Thyroid gland (tissue), 4 donors: ENCODE results near the gene FGFR4. TPM values are rescaled to one million over a fixed set of nuclear protein-coding genes. Genes with fewer than 3 reads are reported as not detected.
"Not testable (repeated sequence)": the region's sequence is repeated elsewhere in the genome, so short reads cannot be mapped to it uniquely, and the experiment has no call there.

Source experiments
- DNase-seq, 2 donors: peaks; one replicate each; pipeline ENCODE4 v3.0.0-alpha.2; 2019
- H3K27ac ChIP-seq, 3 donors: fragments of 200-600 bp; sonication (generic); 1 replicate in 2 of 3; 2 replicates in 1 of 3; pipeline ENCODE4 v1.5.1; 2016 to 2019; ENCODE audit warnings: mild to moderate bottlenecking in 1 of 3, moderate library complexity in 1 of 3
- H3K27me3 ChIP-seq: fragments of 200-600 bp; sonication (generic); one replicate; pipeline ENCODE4 v1.5.1; 2019
- H3K36me3 ChIP-seq, 2 donors: fragments of 200-600 bp; sonication (generic); one replicate each; pipeline ENCODE4 v1.5.1; 2016 to 2019
- H3K4me1 ChIP-seq, 2 donors: fragments of 200-600 bp; sonication (generic); one replicate each; pipeline ENCODE4 v1.5.1; 2017 to 2019
- H3K4me3 ChIP-seq, 3 donors: fragments of 200-600 bp; sonication (generic); replicated peaks in 1 of 3; 1 replicate in 2 of 3; 2 replicates in 1 of 3; pipeline ENCODE4 v1.5.1; 2016; ENCODE audit warnings: mild to moderate bottlenecking in 1 of 3
- H3K9me3 ChIP-seq: fragments of 200-600 bp; sonication (generic); one replicate; pipeline ENCODE4 v1.5.1; 2017
- POLR2A ChIP-seq, 2 donors: fragments of 450-650 bp; IDR thresholded peaks; one replicate each; pipeline ENCODE4 v1.6.1; 2017; ENCODE audit warnings: antibody characterized with exemption in 2 of 2, mild to moderate bottlenecking in 2 of 2, moderate library complexity in 1 of 2
- WGBS, 2 donors: methylation state at CpG; one replicate each; pipeline ENCODE4 v1.1.5; 2017; 5-methylcytosine and 5-hydroxymethylcytosine counted together
- intact Hi-C: fragments of 100-400 bp; cut with DNase I; formaldehyde crosslinking; loops from one replicate; pipeline ENCODE4 v1.15.1; 2023
- total RNA-seq, 4 donors: library from RNA; depleted of rRNA; stranded (reverse); fragments of >200 nt; gene quantifications; one replicate each; pipeline ENCODE4 v1.2.3, GENCODE V29; 2016
- TF ChIP-seq, protein P1 (sequence below), 6 experiments: fragments of 200-600 bp in 3 of 6; fragments of 450-650 bp in 3 of 6; sonication (generic) in 3 of 6; IDR thresholded peaks; one replicate each; pipeline ENCODE4 v1.5.1; 2016 to 2019; ENCODE audit warnings: antibody characterized with exemption in 6 of 6, mild to moderate bottlenecking in 2 of 6, inconsistent platforms in 1 of 6, moderate library complexity in 1 of 6

Gene FGFR4
- total RNA-seq, 4 donors from 2014 or later = 0.49 to 1.2 (median 1.1) TPM; not detected in 1

DNA sequence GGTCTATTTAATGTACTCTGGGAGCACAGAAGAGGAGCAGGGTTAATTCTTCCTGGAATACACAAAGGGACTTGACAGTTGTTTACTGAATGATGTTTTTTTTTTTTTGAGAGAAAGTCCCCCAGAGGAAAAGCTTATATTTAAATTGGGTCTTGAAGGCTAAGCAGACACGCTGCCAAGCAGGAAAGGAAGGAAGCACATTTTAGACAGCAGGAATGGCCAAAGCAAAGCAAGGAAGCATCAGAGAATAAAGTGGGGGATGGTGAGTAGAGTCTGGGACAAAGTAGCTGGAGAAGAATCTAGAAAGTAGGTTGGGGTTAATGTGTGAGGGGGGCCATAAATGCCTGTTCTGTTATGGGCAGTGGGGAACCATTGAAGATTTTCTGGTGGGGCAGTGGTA lies 42.8 kb upstream of the FGFR4 start:
- DNase-seq = no peak
- TF ChIP-seq, protein P1, sequence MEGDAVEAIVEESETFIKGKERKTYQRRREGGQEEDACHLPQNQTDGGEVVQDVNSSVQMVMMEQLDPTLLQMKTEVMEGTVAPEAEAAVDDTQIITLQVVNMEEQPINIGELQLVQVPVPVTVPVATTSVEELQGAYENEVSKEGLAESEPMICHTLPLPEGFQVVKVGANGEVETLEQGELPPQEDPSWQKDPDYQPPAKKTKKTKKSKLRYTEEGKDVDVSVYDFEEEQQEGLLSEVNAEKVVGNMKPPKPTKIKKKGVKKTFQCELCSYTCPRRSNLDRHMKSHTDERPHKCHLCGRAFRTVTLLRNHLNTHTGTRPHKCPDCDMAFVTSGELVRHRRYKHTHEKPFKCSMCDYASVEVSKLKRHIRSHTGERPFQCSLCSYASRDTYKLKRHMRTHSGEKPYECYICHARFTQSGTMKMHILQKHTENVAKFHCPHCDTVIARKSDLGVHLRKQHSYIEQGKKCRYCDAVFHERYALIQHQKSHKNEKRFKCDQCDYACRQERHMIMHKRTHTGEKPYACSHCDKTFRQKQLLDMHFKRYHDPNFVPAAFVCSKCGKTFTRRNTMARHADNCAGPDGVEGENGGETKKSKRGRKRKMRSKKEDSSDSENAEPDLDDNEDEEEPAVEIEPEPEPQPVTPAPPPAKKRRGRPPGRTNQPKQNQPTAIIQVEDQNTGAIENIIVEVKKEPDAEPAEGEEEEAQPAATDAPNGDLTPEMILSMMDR (IDR thresholded peaks at IDR 0.05) = no peak
- no peak for TF ChIP-seq POLR2A (IDR thresholded peaks at IDR 0.05)
- intact Hi-C loops = no loop called here
- Histone ChIP-seq H3K4me3 (no peak overlapping the region), H3K4me1 (peaks cover 32 to 40% of the 10 kb centered on the region in 2 donors), H3K27ac (peak overlapping the region in 2 of 3 donors; percentile 16 to 33), H3K9me3 (no peaks in the 10 kb centered on the region), H3K36me3 (peaks cover 10 to 11% of the 10 kb centered on the region in 2 donors), H3K27me3 (no peaks in the 10 kb centered on the region)
- WGBS, 2 donors = 67 to 68% methylated on average over 1 of the region's 1 CpG

DNA sequence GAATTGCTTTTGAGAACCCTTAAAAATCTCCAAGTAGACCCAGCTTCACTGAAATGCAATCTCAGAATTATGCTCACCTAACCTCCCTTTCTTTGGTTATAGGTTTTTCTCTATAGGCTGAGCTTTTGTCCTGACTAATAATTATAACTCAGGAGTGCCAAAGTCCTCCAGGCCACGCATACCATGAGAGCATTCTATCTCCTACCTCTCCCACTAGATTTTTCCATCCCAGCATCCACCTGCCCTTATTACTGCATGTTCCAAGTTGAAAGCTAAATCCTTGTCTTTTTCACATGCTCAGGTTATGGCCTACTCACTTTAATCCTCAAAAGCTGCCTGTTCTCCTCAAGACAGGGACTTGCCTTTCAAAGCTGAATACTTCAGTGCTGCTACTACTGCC lies 42.1 kb upstream of the FGFR4 start:
- H3K9me3 ChIP-seq = no peaks in the 10 kb centered on the region
- TF ChIP-seq, protein P1 (IDR thresholded peaks at IDR 0.05) = no peak
- TF ChIP-seq POLR2A (IDR thresholded peaks at IDR 0.05) = no peak
- H3K36me3 ChIP-seq = peaks cover 11 to 14% of the 10 kb centered on the region in 2 donors
- intact Hi-C loops = no loop called here
- H3K27ac ChIP-seq = peak overlapping the region in 1 of 3 donors; percentile 33
- 89 to 95% methylated on average over 1 of the region's 1 CpG for WGBS, 2 donors
- no peak overlapping the region for H3K4me3 ChIP-seq
- peaks cover 27 to 33% of the 10 kb centered on the region in 2 donors for H3K4me1 ChIP-seq
- H3K27me3 ChIP-seq = no peaks in the 10 kb centered on the region
- no peak for DNase-seq

DNA sequence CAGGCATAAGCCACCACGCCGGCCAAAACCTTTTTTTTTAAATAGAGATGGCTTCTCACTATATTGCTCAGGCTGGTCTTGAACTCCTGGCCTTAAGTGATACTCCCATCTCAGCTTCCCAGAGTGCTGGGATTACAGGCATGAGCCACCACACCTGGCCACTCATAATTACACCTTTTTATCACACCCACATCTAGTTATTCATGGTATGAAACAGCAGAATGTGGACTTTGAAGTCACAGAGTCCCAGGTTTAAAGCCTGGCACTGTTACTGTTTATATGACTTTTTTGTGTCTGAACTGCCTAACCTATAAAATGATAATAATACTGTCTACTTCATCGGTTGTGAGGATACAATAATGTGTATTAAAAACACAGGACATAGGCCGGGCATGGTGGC lies 41.1 kb upstream of the FGFR4 start:
- Histone ChIP-seq H3K27me3 (no peaks in the 10 kb centered on the region), H3K9me3 (no peaks in the 10 kb centered on the region), H3K36me3 (peaks cover 11 to 17% of the 10 kb centered on the region in 2 donors), H3K4me1 (peaks cover 27 to 33% of the 10 kb centered on the region in 2 donors), H3K27ac (no peak overlapping the region), H3K4me3 (no peak overlapping the region)
- intact Hi-C loops = no loop called here
- 94 to 97% methylated on average over 4 of the region's 4 CpGs for WGBS, 2 donors
- no peak for DNase-seq
- no peak for TF ChIP-seq POLR2A (IDR thresholded peaks at IDR 0.05)
- TF ChIP-seq, protein P1 (IDR thresholded peaks at IDR 0.05) = no peak

DNA sequence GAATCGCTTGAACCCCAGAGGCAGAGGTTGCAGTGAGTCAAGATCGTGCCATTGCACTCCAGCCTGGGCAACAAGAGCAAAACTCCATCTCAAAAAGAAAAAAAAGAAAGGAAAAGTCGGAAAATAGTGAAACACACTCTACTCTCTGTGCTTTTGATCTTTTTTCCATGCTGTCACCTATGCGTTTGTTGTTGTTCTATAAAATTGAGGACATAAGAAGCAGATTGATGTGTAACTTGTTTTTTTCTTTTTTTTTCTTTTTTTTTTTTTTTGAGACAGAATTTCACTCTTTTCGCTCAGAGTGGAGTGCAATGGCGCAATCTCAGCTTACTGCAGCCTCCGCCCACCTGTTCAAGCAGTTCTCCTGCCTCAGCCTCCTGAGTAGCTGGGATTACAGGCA lies 38.2 kb upstream of the FGFR4 start:
- DNase-seq, H3K9me3 ChIP-seq, H3K4me1 ChIP-seq, intact Hi-C loops, H3K27me3 ChIP-seq, H3K4me3 ChIP-seq, H3K27ac ChIP-seq: not testable (repeated sequence)
- H3K36me3 ChIP-seq = peaks cover 11 to 35% of the 10 kb centered on the region in 2 donors
- WGBS, 2 donors = 98% methylated on average over 7 of the region's 7 CpGs

DNA sequence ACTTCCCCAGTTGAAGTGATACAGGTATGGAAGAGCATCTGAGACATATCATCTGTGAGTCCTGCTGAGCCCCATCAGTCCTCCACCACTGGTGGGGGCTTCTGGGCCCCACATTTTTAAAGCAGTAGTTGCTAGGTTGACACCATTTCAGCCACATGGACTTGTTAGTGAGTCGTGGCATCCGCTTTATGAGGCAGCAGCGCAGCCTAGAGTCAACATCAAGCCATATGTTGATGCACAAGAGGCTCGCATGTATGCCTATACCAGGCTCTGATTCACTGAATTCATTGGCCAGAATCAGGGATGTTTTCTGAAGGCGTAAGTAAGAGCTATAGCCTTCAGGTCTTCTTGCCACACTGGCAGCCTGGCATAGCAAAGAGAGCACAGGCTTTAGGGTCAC lies 37.4 kb upstream of the FGFR4 start:
- 90% methylated on average over 4 to 5 of the region's 5 CpGs for WGBS, 2 donors
- TF ChIP-seq, protein P1 (IDR thresholded peaks at IDR 0.05) = no peak
- TF ChIP-seq POLR2A (IDR thresholded peaks at IDR 0.05) = no peak
- peaks cover 1% of the 10 kb centered on the region in 2 donors for H3K4me1 ChIP-seq
- no peak for DNase-seq
- no peak overlapping the region for H3K4me3 ChIP-seq
- no peaks in the 10 kb centered on the region for H3K27me3 ChIP-seq
- H3K36me3 ChIP-seq = peaks cover 11 to 35% of the 10 kb centered on the region in 2 donors
- no peaks in the 10 kb centered on the region for H3K9me3 ChIP-seq
- H3K27ac ChIP-seq = no peak overlapping the region
- intact Hi-C loops = no loop called here
